ENCODE results near the gene CREB3L1. TPM values are rescaled to one million over a fixed set of nuclear protein-coding genes. Genes with fewer than 3 reads are reported as not detected.

The CREB3L1 gene
- total and polyA plus RNA-seq, 2 of the 13 experiments (the other 11 are each of a cell fraction or from before 2014, with no cell fraction given), result not detected

- no peak for TF ChIP-seq CHD4 (IDR thresholded peaks at IDR 0.05; ENCODE audit: borderline replicate concordance, low read length)
- TF ChIP-seq ZNF543 (CRISPR knock-in tag; IDR thresholded peaks at IDR 0.05), result no peak
- no peak for TF ChIP-seq HOXA5 (CRISPR knock-in tag; IDR thresholded peaks at IDR 0.05)
- TF ChIP-seq ZNF317 (CRISPR knock-in tag; IDR thresholded peaks at IDR 0.05), result no peak
- TF ChIP-seq ZNF275 (CRISPR knock-in tag; IDR thresholded peaks at IDR 0.05; ENCODE audit: borderline replicate concordance), result no peak
- TF ChIP-seq THAP8 (CRISPR knock-in tag; IDR thresholded peaks at IDR 0.05; ENCODE audit: borderline replicate concordance), result no peak
- no peak for TF ChIP-seq ZNF746 (CRISPR knock-in tag; IDR thresholded peaks at IDR 0.05)
- no peak for TF ChIP-seq MXI1 (IDR thresholded peaks at IDR 0.05; ENCODE audit: borderline replicate concordance, low read depth, low read length)
- TF ChIP-seq MXD3 (CRISPR knock-in tag; IDR thresholded peaks at IDR 0.05), result no peak
- TF ChIP-seq ZSCAN29 (CRISPR knock-in tag; conservative IDR thresholded peaks at IDR 0.05), result no peak
- 0 out of 2 replicates have a peak, but pooled peaks have one; percentile 33 for TF ChIP-seq ZNF512B (CRISPR knock-in tag; IDR thresholded peaks at IDR 0.05; ENCODE audit: borderline replicate concordance)
- TF ChIP-seq, protein P1, sequence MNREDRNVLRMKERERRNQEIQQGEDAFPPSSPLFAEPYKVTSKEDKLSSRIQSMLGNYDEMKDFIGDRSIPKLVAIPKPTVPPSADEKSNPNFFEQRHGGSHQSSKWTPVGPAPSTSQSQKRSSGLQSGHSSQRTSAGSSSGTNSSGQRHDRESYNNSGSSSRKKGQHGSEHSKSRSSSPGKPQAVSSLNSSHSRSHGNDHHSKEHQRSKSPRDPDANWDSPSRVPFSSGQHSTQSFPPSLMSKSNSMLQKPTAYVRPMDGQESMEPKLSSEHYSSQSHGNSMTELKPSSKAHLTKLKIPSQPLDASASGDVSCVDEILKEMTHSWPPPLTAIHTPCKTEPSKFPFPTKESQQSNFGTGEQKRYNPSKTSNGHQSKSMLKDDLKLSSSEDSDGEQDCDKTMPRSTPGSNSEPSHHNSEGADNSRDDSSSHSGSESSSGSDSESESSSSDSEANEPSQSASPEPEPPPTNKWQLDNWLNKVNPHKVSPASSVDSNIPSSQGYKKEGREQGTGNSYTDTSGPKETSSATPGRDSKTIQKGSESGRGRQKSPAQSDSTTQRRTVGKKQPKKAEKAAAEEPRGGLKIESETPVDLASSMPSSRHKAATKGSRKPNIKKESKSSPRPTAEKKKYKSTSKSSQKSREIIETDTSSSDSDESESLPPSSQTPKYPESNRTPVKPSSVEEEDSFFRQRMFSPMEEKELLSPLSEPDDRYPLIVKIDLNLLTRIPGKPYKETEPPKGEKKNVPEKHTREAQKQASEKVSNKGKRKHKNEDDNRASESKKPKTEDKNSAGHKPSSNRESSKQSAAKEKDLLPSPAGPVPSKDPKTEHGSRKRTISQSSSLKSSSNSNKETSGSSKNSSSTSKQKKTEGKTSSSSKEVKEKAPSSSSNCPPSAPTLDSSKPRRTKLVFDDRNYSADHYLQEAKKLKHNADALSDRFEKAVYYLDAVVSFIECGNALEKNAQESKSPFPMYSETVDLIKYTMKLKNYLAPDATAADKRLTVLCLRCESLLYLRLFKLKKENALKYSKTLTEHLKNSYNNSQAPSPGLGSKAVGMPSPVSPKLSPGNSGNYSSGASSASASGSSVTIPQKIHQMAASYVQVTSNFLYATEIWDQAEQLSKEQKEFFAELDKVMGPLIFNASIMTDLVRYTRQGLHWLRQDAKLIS (CRISPR knock-in tag; IDR thresholded peaks at IDR 0.05), result no peak
- no peak for TF ChIP-seq MYC (CRISPR knock-in tag; IDR thresholded peaks at IDR 0.05; ENCODE audit: borderline replicate concordance)
Measured at GRCh38 chr11:46273511-46274205, 3.8 kb upstream of the CREB3L1 start (continued).
